ENCODE results near the gene ARGLU1.
A peak's percentile ranks its signal among the peaks of the same experiment; 100 is the strongest.

Gene ARGLU1

DNA sequence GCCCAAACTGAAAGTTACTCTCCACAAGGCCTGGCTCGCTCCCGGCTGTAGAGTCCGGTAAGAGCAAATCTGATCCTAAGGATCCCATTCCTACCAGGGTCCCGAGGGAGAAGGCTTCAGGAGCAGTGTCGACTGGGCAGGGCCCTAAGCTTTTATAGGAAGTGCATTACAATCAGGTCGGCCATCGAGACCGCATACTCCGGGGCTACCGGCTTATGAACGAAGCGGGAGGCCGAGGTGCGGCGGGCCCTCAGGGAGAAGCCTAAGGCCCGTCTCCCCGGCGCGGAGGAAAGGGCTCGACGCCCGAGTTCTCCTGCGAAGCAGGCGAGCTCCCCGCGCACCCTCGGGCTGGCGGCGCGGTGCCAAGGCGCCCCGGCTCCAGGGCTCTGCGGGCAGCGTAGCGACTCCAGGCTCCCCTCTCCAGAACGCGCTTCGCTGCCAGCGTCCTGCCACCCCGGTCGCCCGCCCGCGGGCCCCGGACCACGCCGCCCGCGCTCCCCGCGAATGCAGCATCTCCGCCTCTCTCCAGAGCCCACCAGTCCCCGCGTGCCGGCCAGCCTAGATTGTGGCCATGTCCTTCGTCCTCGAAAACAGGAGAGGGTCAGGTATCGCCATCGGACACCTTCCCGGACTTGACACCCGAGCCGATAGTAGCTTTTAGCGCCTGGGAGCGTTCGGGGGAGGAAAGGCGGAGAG lies 33.8 kb downstream of the ARGLU1 start:
- Histone ChIP-seq H3K36me3 (ENCODE audit: insufficient read depth, low read length) (no peaks in the 10 kb centered on the region), H3K27ac (no peak overlapping the region), H3K9ac (ENCODE audit: insufficient read length) (no peak overlapping the region), H3K9me3 (ENCODE audit: low read depth, low read length) (no peaks in the 10 kb centered on the region), H3K4me3 (no peak overlapping the region)
- no peak for DNase-seq (ENCODE audit: low read depth, low spot score)
- TF ChIP-seq EZH2 (IDR thresholded peaks at IDR 0.05) (peak; percentile 89), POLR2AphosphoS5 (IDR thresholded peaks at IDR 0.05; ENCODE audit: borderline replicate concordance, low read depth, low read length) (no peak), FOXP2 (optimal IDR thresholded peaks at IDR 0.05; ENCODE audit: control extremely low read depth, extremely low read length, insufficient read depth) (no peak)

DNA sequence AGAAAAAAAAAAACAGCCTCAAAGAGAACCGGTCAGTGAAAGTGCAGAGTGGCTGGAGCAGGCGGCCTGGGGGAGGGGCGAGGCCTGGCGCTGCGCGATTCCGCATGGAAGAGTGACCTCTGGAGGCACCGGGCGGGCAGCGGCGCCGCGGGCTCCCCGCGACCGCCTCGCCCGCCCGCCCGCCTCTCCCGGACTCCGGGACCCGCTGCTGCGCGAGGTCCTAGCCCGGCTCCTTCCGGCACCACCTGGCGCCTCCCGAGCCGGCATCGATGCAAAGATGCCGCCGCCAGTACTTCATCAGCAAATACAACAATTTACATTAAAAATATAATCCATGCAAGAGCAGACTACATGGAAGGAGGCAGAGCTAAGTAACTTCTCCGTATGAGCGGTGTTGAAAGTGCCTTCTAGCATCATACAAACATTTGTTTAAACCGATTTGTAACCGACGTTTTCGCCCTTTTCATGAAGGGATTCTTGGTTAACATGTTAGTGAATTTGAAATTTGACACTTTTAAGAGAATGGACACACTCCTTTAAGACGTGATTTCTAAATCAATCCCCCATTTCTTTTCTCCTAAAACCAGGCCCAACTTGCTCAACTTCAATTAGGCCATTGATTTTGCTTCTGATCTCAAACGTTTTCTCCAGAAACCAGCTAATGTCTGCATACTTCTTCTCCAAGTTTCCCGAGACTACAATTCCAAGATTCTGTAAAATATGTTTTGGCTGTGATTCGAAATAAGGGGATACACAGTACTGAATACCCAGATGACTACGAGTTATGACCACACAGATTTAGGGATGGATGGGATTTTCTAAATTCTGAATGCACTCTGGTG lies 34.6 kb downstream of the ARGLU1 start:
- DNase-seq (ENCODE audit: low read depth, low spot score): no peak
- no peak overlapping the region for H3K4me3 ChIP-seq
- H3K9me3 ChIP-seq (ENCODE audit: low read depth, low read length): no peaks in the 10 kb centered on the region
- H3K27ac ChIP-seq: no peak overlapping the region
- no peak for TF ChIP-seq FOXP2 (optimal IDR thresholded peaks at IDR 0.05; ENCODE audit: control extremely low read depth, extremely low read length, insufficient read depth)
- H3K36me3 ChIP-seq (ENCODE audit: insufficient read depth, low read length): no peaks in the 10 kb centered on the region
- H3K9ac ChIP-seq (ENCODE audit: insufficient read length): no peak overlapping the region

DNA sequence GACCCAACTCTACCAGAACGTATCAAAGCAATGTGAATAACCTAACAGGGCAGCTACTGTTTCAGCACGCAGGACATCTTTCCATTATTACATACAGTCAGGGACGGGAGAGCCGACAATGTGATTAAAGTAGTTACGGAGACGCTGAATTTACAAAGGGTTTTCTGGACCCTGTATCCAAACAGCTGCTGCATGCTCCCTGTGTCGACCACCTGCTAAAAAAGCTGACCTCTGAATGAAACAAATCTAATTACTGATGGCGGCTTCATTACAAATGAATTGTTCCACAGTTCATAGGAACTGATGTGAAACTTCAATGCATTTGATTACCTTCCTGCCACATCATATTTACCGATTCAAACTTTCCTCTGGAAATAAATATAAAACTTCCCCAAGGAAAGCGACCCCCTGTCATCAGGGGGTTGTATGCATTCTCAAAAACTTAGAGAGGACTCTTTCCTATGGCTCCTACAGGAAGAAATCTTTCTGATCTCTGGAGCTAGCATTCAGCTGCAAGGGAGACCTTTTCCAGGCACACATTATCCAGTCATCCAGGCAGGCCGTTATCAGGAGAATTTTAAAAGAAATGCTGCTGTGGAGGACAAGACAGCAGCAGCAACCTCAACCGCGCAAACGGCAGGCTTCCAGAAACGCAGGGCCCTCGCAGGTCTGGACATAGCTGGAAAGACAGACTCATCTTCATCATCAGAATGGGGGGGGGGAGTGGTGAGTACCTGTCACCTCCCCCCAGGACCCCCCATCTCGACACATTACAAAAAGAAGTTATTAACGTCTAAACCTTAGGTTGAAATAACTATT lies 35.6 kb downstream of the ARGLU1 start:
- DNase-seq (ENCODE audit: low read depth, low spot score): no peak
- Histone ChIP-seq H3K9me3 (ENCODE audit: low read depth, low read length) (no peaks in the 10 kb centered on the region), H3K36me3 (ENCODE audit: insufficient read depth, low read length) (no peaks in the 10 kb centered on the region), H3K27ac (no peak overlapping the region), H3K9ac (ENCODE audit: insufficient read length) (no peak overlapping the region), H3K4me3 (no peak overlapping the region)
- TF ChIP-seq EZH2 (IDR thresholded peaks at IDR 0.05): no peak
- TF ChIP-seq FOXP2 (optimal IDR thresholded peaks at IDR 0.05; ENCODE audit: control extremely low read depth, extremely low read length, insufficient read depth): no peak
- TF ChIP-seq POLR2AphosphoS5 (IDR thresholded peaks at IDR 0.05; ENCODE audit: borderline replicate concordance, low read depth, low read length): no peak

DNA sequence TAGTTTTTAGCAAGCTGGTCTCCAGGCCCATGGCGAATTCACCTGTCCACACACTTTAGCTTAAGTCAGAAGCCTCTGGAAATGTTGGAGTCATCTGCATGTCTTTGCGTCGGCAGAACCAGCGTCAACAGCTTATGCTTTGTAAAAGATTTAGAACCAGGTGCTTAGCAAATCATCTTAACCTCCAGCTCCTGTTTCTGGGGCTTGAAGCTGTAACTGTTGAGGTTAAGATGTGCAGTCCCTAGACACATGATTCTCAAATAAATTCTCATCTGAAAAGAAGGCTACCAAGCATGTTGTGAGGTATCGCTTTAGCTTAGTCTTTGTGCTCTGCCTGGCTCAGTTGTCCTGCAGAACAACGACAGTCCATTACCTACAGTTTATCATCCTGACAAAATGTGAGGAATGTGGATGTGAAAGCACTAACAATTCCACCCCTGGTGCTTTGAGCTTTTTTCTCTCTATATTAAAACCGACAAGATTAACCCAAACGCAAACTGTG lies 36.9 kb downstream of the ARGLU1 start:
- TF ChIP-seq EZH2 (IDR thresholded peaks at IDR 0.05) (no peak), FOXP2 (optimal IDR thresholded peaks at IDR 0.05; ENCODE audit: control extremely low read depth, extremely low read length, insufficient read depth) (no peak), POLR2AphosphoS5 (IDR thresholded peaks at IDR 0.05; ENCODE audit: borderline replicate concordance, low read depth, low read length) (no peak)
- Histone ChIP-seq H3K27ac (no peak overlapping the region), H3K36me3 (ENCODE audit: insufficient read depth, low read length) (no peaks in the 10 kb centered on the region), H3K9ac (ENCODE audit: insufficient read length) (no peak overlapping the region), H3K9me3 (ENCODE audit: low read depth, low read length) (no peaks in the 10 kb centered on the region), H3K4me3 (no peak overlapping the region)
- DNase-seq (ENCODE audit: low read depth, low spot score): no peak

DNA sequence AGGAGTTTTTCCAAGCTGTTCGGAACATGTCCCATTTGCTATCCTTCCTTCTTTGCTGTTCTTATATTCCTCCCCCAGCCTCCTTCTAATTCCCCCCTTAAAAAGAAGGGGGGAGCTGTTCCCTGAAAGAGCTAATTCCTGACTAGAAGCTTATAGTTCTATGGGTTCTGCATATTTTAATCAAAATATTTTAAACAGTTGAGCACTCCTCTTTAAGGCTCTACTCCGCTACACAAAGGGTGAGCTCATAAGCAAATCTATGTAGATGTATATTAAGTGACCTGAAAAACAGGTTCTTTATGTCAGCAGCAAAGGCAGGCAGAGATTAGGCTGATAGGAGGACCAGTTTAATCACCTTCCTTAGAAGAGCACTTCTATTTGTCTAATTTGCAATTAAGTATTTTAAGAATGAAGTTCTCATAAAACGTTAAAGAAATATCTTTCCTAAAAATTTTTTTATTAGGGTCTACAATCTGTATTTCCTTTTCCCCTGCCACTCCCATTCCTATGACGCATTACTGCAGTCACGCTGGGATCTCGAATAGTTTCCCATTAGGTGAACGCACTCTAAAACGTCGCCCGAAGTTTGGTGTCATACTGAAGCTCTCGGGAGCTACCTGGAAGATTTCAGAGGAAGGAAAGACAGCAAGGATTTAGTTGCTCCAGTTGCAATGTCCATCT lies 37.6 kb downstream of the ARGLU1 start:
- no peak for DNase-seq (ENCODE audit: low read depth, low spot score)
- Histone ChIP-seq H3K4me3 (no peak overlapping the region), H3K36me3 (ENCODE audit: insufficient read depth, low read length) (no peaks in the 10 kb centered on the region), H3K9me3 (ENCODE audit: low read depth, low read length) (no peaks in the 10 kb centered on the region), H3K27ac (no peak overlapping the region), H3K9ac (ENCODE audit: insufficient read length) (no peak overlapping the region)
- TF ChIP-seq FOXP2 (optimal IDR thresholded peaks at IDR 0.05; ENCODE audit: control extremely low read depth, extremely low read length, insufficient read depth) (no peak), POLR2AphosphoS5 (IDR thresholded peaks at IDR 0.05; ENCODE audit: borderline replicate concordance, low read depth, low read length) (no peak), EZH2 (IDR thresholded peaks at IDR 0.05) (no peak)

DNA sequence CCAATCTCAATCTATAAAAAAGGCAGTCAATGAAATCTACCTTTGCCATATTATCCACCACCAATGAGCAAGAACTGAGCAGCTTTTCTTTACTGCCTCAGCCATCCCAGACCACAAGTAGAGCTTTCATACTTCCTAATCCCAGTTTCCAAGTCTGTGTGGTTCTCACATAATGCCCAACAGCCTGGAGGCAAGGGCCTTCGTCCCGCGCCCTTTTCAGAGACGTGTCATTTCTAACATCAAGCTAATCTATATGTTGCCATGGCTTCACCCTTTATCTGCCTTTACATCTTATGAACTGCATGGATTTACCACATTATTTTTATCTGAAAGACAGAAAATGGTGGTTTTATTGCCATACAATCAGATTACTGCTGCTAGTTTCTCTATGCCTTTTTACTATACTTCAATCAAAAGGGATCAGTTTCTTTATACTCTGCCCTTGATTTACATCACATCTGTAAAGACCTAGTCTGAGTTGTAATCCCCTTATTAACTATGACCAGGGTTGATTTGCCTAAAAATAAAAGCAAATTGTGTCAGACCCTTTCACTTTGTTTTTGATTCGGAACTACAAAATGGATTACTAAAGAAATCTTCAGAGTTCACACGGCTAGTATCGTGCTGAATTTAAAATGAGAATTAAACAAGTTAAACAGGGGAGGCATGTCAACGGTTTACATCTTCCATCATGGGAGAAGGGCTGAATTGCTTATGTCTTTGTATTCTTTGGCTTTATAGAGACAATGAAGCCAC lies 38.3 kb downstream of the ARGLU1 start:
- Histone ChIP-seq H3K9ac (ENCODE audit: insufficient read length) (no peak overlapping the region), H3K36me3 (ENCODE audit: insufficient read depth, low read length) (no peaks in the 10 kb centered on the region)

DNA sequence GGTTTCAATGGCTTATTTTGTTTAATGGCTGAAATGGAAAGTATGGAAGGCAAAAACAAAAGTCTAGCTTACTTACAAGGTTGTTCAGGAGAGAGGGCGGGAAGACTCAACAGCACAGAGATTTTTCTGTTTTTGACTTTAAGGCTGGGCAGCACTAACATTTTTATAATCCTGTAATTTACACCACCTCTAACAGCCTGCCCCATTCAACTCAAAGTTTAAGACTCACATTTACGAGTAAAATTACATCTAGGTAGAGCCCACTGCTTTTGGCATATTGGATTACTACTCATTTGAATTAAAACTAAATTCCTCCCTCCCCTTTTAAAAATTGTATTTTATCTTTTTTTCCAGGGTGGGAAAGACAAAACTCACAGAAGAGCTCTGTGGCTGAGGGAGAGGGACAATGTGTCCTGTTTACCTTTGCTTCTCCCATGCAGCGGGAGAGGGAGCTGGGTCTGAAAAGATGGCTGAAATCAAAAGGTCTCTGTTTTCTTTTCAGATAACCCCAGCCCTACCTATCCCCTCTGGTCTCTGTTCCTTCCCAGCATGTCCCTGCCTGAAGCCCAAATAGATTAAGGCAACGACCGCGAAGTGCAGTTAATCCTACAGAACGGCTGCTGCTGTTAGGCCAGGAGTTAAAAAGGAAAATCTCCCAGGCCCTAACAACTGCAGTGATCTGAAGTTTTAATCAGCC lies 39.1 kb downstream of the ARGLU1 start:
- Histone ChIP-seq H3K36me3 (ENCODE audit: insufficient read depth, low read length) (no peaks in the 10 kb centered on the region), H3K4me3 (no peak overlapping the region), H3K9ac (ENCODE audit: insufficient read length) (no peak overlapping the region), H3K9me3 (ENCODE audit: low read depth, low read length) (no peaks in the 10 kb centered on the region), H3K27ac (no peak overlapping the region)
- TF ChIP-seq EZH2 (IDR thresholded peaks at IDR 0.05) (no peak), FOXP2 (optimal IDR thresholded peaks at IDR 0.05; ENCODE audit: control extremely low read depth, extremely low read length, insufficient read depth) (no peak)
- DNase-seq (ENCODE audit: low read depth, low spot score): no peak

More for the DNA sequence above, 38.3 kb downstream of the ARGLU1 start:
- DNase-seq (ENCODE audit: low read depth, low spot score): no peak
- no peak overlapping the region for H3K27ac ChIP-seq
- H3K4me3 ChIP-seq: no peak overlapping the region
- H3K9me3 ChIP-seq (ENCODE audit: low read depth, low read length): no peaks in the 10 kb centered on the region
- no peak for TF ChIP-seq EZH2 (IDR thresholded peaks at IDR 0.05)
- no peak for TF ChIP-seq POLR2AphosphoS5 (IDR thresholded peaks at IDR 0.05; ENCODE audit: borderline replicate concordance, low read depth, low read length)
- TF ChIP-seq FOXP2 (optimal IDR thresholded peaks at IDR 0.05; ENCODE audit: control extremely low read depth, extremely low read length, insufficient read depth): no peak

Data from SK-N-MC (cell line).